GM12892 (cell line): ENCODE measurements around the gene RASL10A.

ENCODE experiments used
- POLR2AphosphoS5 ChIP-seq: IDR thresholded peaks from 2 replicates; pipeline ENCODE4 v1.6.1; 2011; ENCODE audit warnings: low read depth, low read length, control low read depth
- TAF1 ChIP-seq: IDR thresholded peaks from 2 replicates; pipeline ENCODE4 v1.6.1; 2011; ENCODE audit warnings: low read depth, mild to moderate bottlenecking, control low read depth, low read length, borderline replicate concordance

GRCh38 chr22:29291215-29291614 is 24.3 kb downstream of the RASL10A start:
- TF ChIP-seq TAF1 (no peak), POLR2AphosphoS5 (no peak)
